A673 (cell line): ENCODE results near the gene AOPEP.

Source experiments
- CTCF ChIP-seq: fragments of 300-800, 200-600 bp; sonication (generic); conservative IDR thresholded peaks from 2 replicates; pipeline ENCODE4 v1.5.1; 2017; ENCODE audit warnings: low read depth, mild to moderate bottlenecking, antibody characterized with exemption, low read length, moderate library complexity, mixed read lengths
- EZH2 ChIP-seq: fragments of 200-600 bp; sonication (generic); IDR thresholded peaks from 2 replicates; pipeline ENCODE4 v1.6.1; 2017; ENCODE audit warnings: borderline replicate concordance, low read depth, mild to moderate bottlenecking, mixed read lengths, antibody characterized with exemption, low read length; ENCODE audit not compliant: poor library complexity, severe bottlenecking

- TF ChIP-seq CTCF (no peak), EZH2 (no peak)
Observed at GRCh38 chr9:94808926-94809700, 82.6 kb downstream of the AOPEP start.
